HEK293 (cell line): Measurements from ENCODE around the gene PLD5.

ENCODE experiments used
- CTCF ChIA-PET: fragments of 350-600 bp; formaldehyde crosslinking; extraction: SDS; loops from one replicate; lab custom pipeline; 2021; ENCODE audit warnings: antibody characterized with exemption; lab: Yijun Ruan, JAX
- POLR2A ChIA-PET: fragments of 300-600 bp; formaldehyde crosslinking; extraction: SDS; loops from one replicate; lab custom pipeline; 2020; ENCODE audit warnings: antibody characterized with exemption, inconsistent platforms; lab: Yijun Ruan, JAX
- H3K27ac ChIP-seq: fragments of 200-500 bp; sonication (Bioruptor generic); 2 replicates; pipeline ENCODE4 v1.5.1; 2014; ENCODE audit warnings: low read depth, low read length, control low read depth, inconsistent platforms; ENCODE audit errors: extremely low read depth
- H3K36me3 ChIP-seq, 2 experiments: fragments of 200-500 bp in 1 of 2; sonication (Bioruptor generic) in 1 of 2; 1 replicate in 1 of 2; 2 replicates in 1 of 2; pipeline ENCODE4 v1.5.1; 2014 to 2017; ENCODE audit warnings: inconsistent platforms in 2 of 2, low read length in 2 of 2; ENCODE audit not compliant: control insufficient read depth in 2 of 2, insufficient read depth in 1 of 2
- H3K4me1 ChIP-seq: fragments of 200-500 bp; sonication (Bioruptor generic); 2 replicates; pipeline ENCODE4 v1.5.1; 2014; ENCODE audit warnings: mild to moderate bottlenecking, low read length, inconsistent platforms; ENCODE audit not compliant: control insufficient read depth, insufficient read depth
- H3K4me3 ChIP-seq: 2 replicates; pipeline ENCODE4 v1.5.1; 2011; ENCODE audit warnings: low read depth, mild to moderate bottlenecking, control low read depth, low read length, moderate library complexity
- H3K9me3 ChIP-seq: fragments of 200-500 bp; sonication (Bioruptor generic); 2 replicates; pipeline ENCODE4 v1.5.1; 2014; ENCODE audit warnings: low read depth, low read length, inconsistent platforms; ENCODE audit not compliant: control insufficient read depth, insufficient read depth
- BCL11A ChIP-seq: fragments of 450-650 bp; formaldehyde crosslinking; IDR thresholded peaks from 2 replicates; pipeline ENCODE4 v1.5.1; 2016; ENCODE audit warnings: low read depth, missing biosample characterization, missing genetic modification characterization
- BCL11B ChIP-seq: fragments of 450-650 bp; formaldehyde crosslinking; IDR thresholded peaks from 2 replicates; pipeline ENCODE4 v1.5.1; 2016; ENCODE audit warnings: low read depth, missing biosample characterization, missing genetic modification characterization
- HOXA7 ChIP-seq: sonication (generic); formaldehyde crosslinking; IDR thresholded peaks from 2 replicates; pipeline ENCODE4 v1.8.1; 2022; ENCODE audit warnings: missing genetic modification reagents, borderline replicate concordance
- KLF9 ChIP-seq: fragments of 450-650 bp; formaldehyde crosslinking; IDR thresholded peaks from 2 replicates; pipeline ENCODE4 v1.5.1; 2016; ENCODE audit warnings: missing biosample characterization, missing genetic modification characterization, low read depth
- PBX3 ChIP-seq: sonication (generic); formaldehyde crosslinking; IDR thresholded peaks from 2 replicates; pipeline ENCODE4 v1.8.1; 2022; ENCODE audit warnings: mild to moderate bottlenecking, moderate library complexity, missing genetic modification reagents
- RBAK ChIP-seq: fragments of 450-650 bp; formaldehyde crosslinking; IDR thresholded peaks from 2 replicates; pipeline ENCODE4 v1.5.1; 2016; ENCODE audit warnings: missing biosample characterization, missing genetic modification characterization
- SP3 ChIP-seq: fragments of 450-650 bp; formaldehyde crosslinking; IDR thresholded peaks from 2 replicates; pipeline ENCODE4 v1.5.1; 2016; ENCODE audit warnings: missing biosample characterization, missing genetic modification characterization
- YY1 ChIP-seq: fragments of 450-650 bp; formaldehyde crosslinking; IDR thresholded peaks from 2 replicates; pipeline ENCODE4 v1.5.1; 2018; ENCODE audit warnings: missing biosample characterization, missing genetic modification characterization
- YY2 ChIP-seq: fragments of 450-650 bp; formaldehyde crosslinking; IDR thresholded peaks from 2 replicates; pipeline ENCODE4 v1.5.1; 2016; ENCODE audit warnings: missing biosample characterization, missing genetic modification characterization
- ZNF211 ChIP-seq: fragments of 450-650 bp; formaldehyde crosslinking; IDR thresholded peaks from 2 replicates; pipeline ENCODE4 v1.5.1; 2016; ENCODE audit warnings: low read depth, missing biosample characterization, missing genetic modification characterization
- ZNF239 ChIP-seq: fragments of 450-650 bp; formaldehyde crosslinking; IDR thresholded peaks from 2 replicates; pipeline ENCODE4 v1.5.1; 2016; ENCODE audit warnings: missing biosample characterization, missing genetic modification characterization
- ZNF280D ChIP-seq: fragments of 450-650 bp; formaldehyde crosslinking; IDR thresholded peaks from 2 replicates; pipeline ENCODE4 v1.5.1; 2016; ENCODE audit warnings: missing biosample characterization, missing genetic modification characterization
- ZNF366 ChIP-seq: fragments of 450-650 bp; formaldehyde crosslinking; conservative IDR thresholded peaks from 2 replicates; pipeline ENCODE4 v1.5.1; 2016; ENCODE audit warnings: missing biosample characterization, missing genetic modification characterization
- ZNF518A ChIP-seq: fragments of 450-650 bp; formaldehyde crosslinking; conservative IDR thresholded peaks from 2 replicates; pipeline ENCODE4 v1.5.1; 2016; ENCODE audit warnings: low read depth, missing biosample characterization, missing genetic modification characterization
- ZNF561 ChIP-seq: fragments of 450-650 bp; IDR thresholded peaks from 2 replicates; pipeline ENCODE4 v1.5.1; 2018; ENCODE audit warnings: missing biosample characterization, missing genetic modification characterization, borderline replicate concordance
- ZNF664 ChIP-seq: fragments of 450-650 bp; formaldehyde crosslinking; IDR thresholded peaks from 2 replicates; pipeline ENCODE4 v1.5.1; 2016; ENCODE audit warnings: missing biosample characterization, missing genetic modification characterization
- ZNF792 ChIP-seq: fragments of 450-650 bp; formaldehyde crosslinking; IDR thresholded peaks from 2 replicates; pipeline ENCODE4 v1.5.1; 2016; ENCODE audit warnings: missing biosample characterization, missing genetic modification characterization
- ZNF837 ChIP-seq: fragments of 450-650 bp; formaldehyde crosslinking; IDR thresholded peaks from 2 replicates; pipeline ENCODE4 v1.5.1; 2016; ENCODE audit warnings: missing biosample characterization, missing genetic modification characterization

Gene PLD5

GRCh38 chr1:242567596-242567995 is 43.1 kb upstream of the PLD5 start:
- ChIA-PET POLR2A (no interaction called here), CTCF (no interaction called here)
- H3K9me3 ChIP-seq = no peaks in the 10 kb centered on the region
- H3K36me3 ChIP-seq = no peaks in the 10 kb centered on the region
- H3K27ac ChIP-seq = no peak overlapping the region
- no peaks in the 10 kb centered on the region for H3K4me1 ChIP-seq
- TF ChIP-seq ZNF837 (tag by site-specific recombination) = no peak
- no peak for TF ChIP-seq SP3
- no peak for TF ChIP-seq YY1 (tag by site-specific recombination)
- H3K4me3 ChIP-seq = no peak overlapping the region

GRCh38 chr1:242556759-242557158 is 32.3 kb upstream of the PLD5 start:
- no peak overlapping the region for H3K27ac ChIP-seq
- no peaks in the 10 kb centered on the region for H3K36me3 ChIP-seq
- POLR2A ChIA-PET = no interaction called here
- no peak overlapping the region for H3K4me3 ChIP-seq
- CTCF ChIA-PET = no interaction called here
- no peaks in the 10 kb centered on the region for H3K4me1 ChIP-seq
- TF ChIP-seq RBAK (no peak), ZNF561 (tag by site-specific recombination) (no peak), BCL11B (tag by site-specific recombination) (no peak), ZNF518A (tag by site-specific recombination) (no peak), ZNF211 (tag by site-specific recombination) (no peak), ZNF792 (tag by site-specific recombination) (no peak), ZNF366 (no peak), ZNF664 (tag by site-specific recombination) (no peak), YY2 (tag by site-specific recombination) (no peak), PBX3 (CRISPR knock-in tag) (no peak), HOXA7 (no peak), KLF9 (no peak), ZNF280D (tag by site-specific recombination) (no peak), BCL11A (tag by site-specific recombination) (no peak), ZNF239 (tag by site-specific recombination) (no peak)
- no peaks in the 10 kb centered on the region for H3K9me3 ChIP-seq
